Activated naive CD4-positive, alpha-beta T cell treated with anti-CD3 and anti-CD28 coated beads, Interleukin-2, amount 50 U/mL, for 24 hours (primary cell): ENCODE results near the gene FAM193A.

Experiments used
- H3K27ac Mint-ChIP-seq: one replicate; pipeline ENCODE4 v1.8.0; 2021; ENCODE audit warnings: mild to moderate bottlenecking, mixed read lengths
- H3K27me3 Mint-ChIP-seq: one replicate; pipeline ENCODE4 v1.8.0; 2021; ENCODE audit warnings: mixed read lengths
- H3K36me3 Mint-ChIP-seq: one replicate; pipeline ENCODE4 v1.8.0; 2021; ENCODE audit warnings: mixed read lengths
- H3K4me1 Mint-ChIP-seq: one replicate; pipeline ENCODE4 v1.8.0; 2021; ENCODE audit warnings: mixed read lengths
- H3K4me3 Mint-ChIP-seq: one replicate; pipeline ENCODE4 v1.8.0; 2021; ENCODE audit warnings: mild to moderate bottlenecking, mixed read lengths
- H3K9me3 Mint-ChIP-seq: one replicate; pipeline ENCODE4 v1.8.0; 2021; ENCODE audit warnings: mixed read lengths

FAM193A gene

DNA sequence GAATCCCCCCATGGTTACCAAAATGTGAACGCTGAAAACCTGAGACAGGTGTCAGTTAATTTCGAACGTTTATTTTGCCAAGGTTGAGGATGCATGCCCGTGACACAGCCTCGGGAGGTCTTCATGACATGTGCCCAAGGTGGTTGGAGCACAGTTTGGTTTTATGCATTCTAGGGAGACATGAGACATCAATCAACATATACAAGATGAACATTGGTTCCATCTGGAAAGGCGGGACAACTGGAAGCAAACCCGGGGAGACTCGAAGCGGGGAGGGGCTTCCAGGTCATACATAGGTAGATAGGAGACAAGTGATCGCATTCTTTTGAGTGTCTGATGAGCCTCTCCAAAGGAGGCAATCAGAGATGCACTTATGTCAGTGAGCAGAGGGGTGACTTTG is 245.5 kb downstream of the FAM193A start:
- Mint-ChIP-seq H3K27ac (no peak overlapping the region), H3K36me3 (no peaks in the 10 kb centered on the region), H3K9me3 (no peaks in the 10 kb centered on the region), H3K27me3 (no peaks in the 10 kb centered on the region), H3K4me3 (no peak overlapping the region), H3K4me1 (peaks cover 22% of the 10 kb centered on the region)
